ENCODE results near the gene ACSL3. TPM values are rescaled to one million over a fixed set of nuclear protein-coding genes. Genes with fewer than 3 reads are reported as not detected.

The ACSL3 gene
- total RNA-seq, 1 donor from 2014 or later: 144 TPM

GRCh38 chr2:222871291-222871690 lies 10.5 kb downstream of the ACSL3 start:
- FAIRE-seq: no peak
- no peaks in the 10 kb centered on the region for H3K27me3 ChIP-seq (ENCODE audit: insufficient read depth, low read length)
- no peak overlapping the region for H3K9ac ChIP-seq (ENCODE audit: low read length)
- H3K4me3 Mint-ChIP-seq (ENCODE audit: unreplicated experiment): no peak overlapping the region
- no peaks in the 10 kb centered on the region for H3K36me3 ChIP-seq (ENCODE audit: insufficient read depth, low read length)
- H3K27me3 Mint-ChIP-seq (ENCODE audit: low read depth, unreplicated experiment): no peaks in the 10 kb centered on the region
- H3K9me3 Mint-ChIP-seq (ENCODE audit: unreplicated experiment): no peaks in the 10 kb centered on the region
- H3K9me3 ChIP-seq (ENCODE audit: insufficient read depth, low read depth, low read length): no peaks in the 10 kb centered on the region
- no peaks in the 10 kb centered on the region for H3K36me3 Mint-ChIP-seq (ENCODE audit: low read depth, unreplicated experiment)
- H3K4me3 ChIP-seq (ENCODE audit: insufficient read depth, low read depth, low read length): no peak overlapping the region
- no peak overlapping the region for H3K4me2 ChIP-seq (ENCODE audit: low read length)
- H3K4me1 ChIP-seq (ENCODE audit: insufficient read depth, low read length): no peaks in the 10 kb centered on the region
- H3K4me1 Mint-ChIP-seq (ENCODE audit: low read depth, unreplicated experiment): peaks cover 5% of the 10 kb centered on the region
- no peak overlapping the region for H2AFZ ChIP-seq (ENCODE audit: low read depth, low read length)
- no peak overlapping the region for H3K27ac ChIP-seq (ENCODE audit: low read depth, low read length)
- H3K27ac Mint-ChIP-seq (ENCODE audit: unreplicated experiment): no peak overlapping the region
- H3K79me2 ChIP-seq (ENCODE audit: insufficient read depth, low read length): peaks cover 99% of the 10 kb centered on the region
- peaks cover 90% of the 10 kb centered on the region for H4K20me1 ChIP-seq (ENCODE audit: insufficient read depth, low read length)
- no peak for TF ChIP-seq EZH2 (IDR thresholded peaks at IDR 0.05; ENCODE audit: insufficient read depth, low read length)
- no peak for DNase-seq (ENCODE audit: low read depth)

DNA sequence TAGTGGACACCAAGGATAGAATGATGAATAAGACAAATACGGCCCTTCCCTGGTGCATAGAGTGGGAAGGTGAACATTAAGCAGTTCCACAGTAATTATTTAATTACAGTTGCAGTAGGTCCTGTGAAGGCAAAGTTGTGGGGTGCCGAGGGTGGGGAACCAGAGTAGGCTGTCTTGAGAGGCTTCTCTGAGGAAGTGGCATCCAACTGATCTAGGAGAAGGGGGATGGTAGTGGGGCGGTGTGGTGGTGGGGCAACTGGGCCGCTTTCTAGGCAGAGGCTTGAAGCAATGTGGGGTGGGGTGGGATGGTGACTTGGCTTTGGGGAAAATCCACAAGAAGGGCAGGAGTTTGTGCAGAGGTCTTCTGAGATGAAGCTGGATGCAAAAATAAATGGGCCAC lies 11.7 kb downstream of the ACSL3 start:
- no peak for FAIRE-seq
- no peak for TF ChIP-seq EZH2 (IDR thresholded peaks at IDR 0.05; ENCODE audit: insufficient read depth, low read length)
- TF ChIP-seq, protein P1, sequence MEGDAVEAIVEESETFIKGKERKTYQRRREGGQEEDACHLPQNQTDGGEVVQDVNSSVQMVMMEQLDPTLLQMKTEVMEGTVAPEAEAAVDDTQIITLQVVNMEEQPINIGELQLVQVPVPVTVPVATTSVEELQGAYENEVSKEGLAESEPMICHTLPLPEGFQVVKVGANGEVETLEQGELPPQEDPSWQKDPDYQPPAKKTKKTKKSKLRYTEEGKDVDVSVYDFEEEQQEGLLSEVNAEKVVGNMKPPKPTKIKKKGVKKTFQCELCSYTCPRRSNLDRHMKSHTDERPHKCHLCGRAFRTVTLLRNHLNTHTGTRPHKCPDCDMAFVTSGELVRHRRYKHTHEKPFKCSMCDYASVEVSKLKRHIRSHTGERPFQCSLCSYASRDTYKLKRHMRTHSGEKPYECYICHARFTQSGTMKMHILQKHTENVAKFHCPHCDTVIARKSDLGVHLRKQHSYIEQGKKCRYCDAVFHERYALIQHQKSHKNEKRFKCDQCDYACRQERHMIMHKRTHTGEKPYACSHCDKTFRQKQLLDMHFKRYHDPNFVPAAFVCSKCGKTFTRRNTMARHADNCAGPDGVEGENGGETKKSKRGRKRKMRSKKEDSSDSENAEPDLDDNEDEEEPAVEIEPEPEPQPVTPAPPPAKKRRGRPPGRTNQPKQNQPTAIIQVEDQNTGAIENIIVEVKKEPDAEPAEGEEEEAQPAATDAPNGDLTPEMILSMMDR (IDR thresholded peaks at IDR 0.05; ENCODE audit: insufficient read depth, low read depth, low read length): no peak
- H3K4me3 Mint-ChIP-seq (ENCODE audit: unreplicated experiment): no peak overlapping the region
- no peaks in the 10 kb centered on the region for H3K4me1 ChIP-seq (ENCODE audit: insufficient read depth, low read length)
- no peak overlapping the region for H3K9ac ChIP-seq (ENCODE audit: low read length)
- no peaks in the 10 kb centered on the region for H3K27me3 ChIP-seq (ENCODE audit: insufficient read depth, low read length)
- no peak for DNase-seq (ENCODE audit: low read depth)
- no peak overlapping the region for H3K4me2 ChIP-seq (ENCODE audit: low read length)
- H3K27ac Mint-ChIP-seq (ENCODE audit: unreplicated experiment): no peak overlapping the region
- no peaks in the 10 kb centered on the region for H3K36me3 Mint-ChIP-seq (ENCODE audit: low read depth, unreplicated experiment)
- H3K79me2 ChIP-seq (ENCODE audit: insufficient read depth, low read length): peaks cover 100% of the 10 kb centered on the region
- H3K27me3 Mint-ChIP-seq (ENCODE audit: low read depth, unreplicated experiment): no peaks in the 10 kb centered on the region
- H3K27ac ChIP-seq (ENCODE audit: low read depth, low read length): no peak overlapping the region
- no peaks in the 10 kb centered on the region for H3K9me3 ChIP-seq (ENCODE audit: insufficient read depth, low read depth, low read length)
- no peak overlapping the region for H3K4me3 ChIP-seq (ENCODE audit: insufficient read depth, low read depth, low read length)
- H3K4me1 Mint-ChIP-seq (ENCODE audit: low read depth, unreplicated experiment): peaks cover 4% of the 10 kb centered on the region
- H3K36me3 ChIP-seq (ENCODE audit: insufficient read depth, low read length): no peaks in the 10 kb centered on the region
- H4K20me1 ChIP-seq (ENCODE audit: insufficient read depth, low read length): peaks cover 92% of the 10 kb centered on the region
- H3K9me3 Mint-ChIP-seq (ENCODE audit: unreplicated experiment): no peaks in the 10 kb centered on the region
- H2AFZ ChIP-seq (ENCODE audit: low read depth, low read length): no peak overlapping the region

GRCh38 chr2:222875482-222875881 lies 14.6 kb downstream of the ACSL3 start:
- H3K9me3 ChIP-seq (ENCODE audit: insufficient read depth, low read depth, low read length): no peaks in the 10 kb centered on the region
- DNase-seq (ENCODE audit: low read depth): no peak
- H3K4me3 ChIP-seq (ENCODE audit: insufficient read depth, low read depth, low read length): no peak overlapping the region
- H3K36me3 ChIP-seq (ENCODE audit: insufficient read depth, low read length): no peaks in the 10 kb centered on the region
- Mint-ChIP-seq H3K36me3 (ENCODE audit: low read depth, unreplicated experiment) (no peaks in the 10 kb centered on the region), H3K27me3 (ENCODE audit: low read depth, unreplicated experiment) (no peaks in the 10 kb centered on the region), H3K9me3 (ENCODE audit: unreplicated experiment) (no peaks in the 10 kb centered on the region), H3K4me3 (ENCODE audit: unreplicated experiment) (no peak overlapping the region), H3K27ac (ENCODE audit: unreplicated experiment) (no peak overlapping the region), H3K4me1 (ENCODE audit: low read depth, unreplicated experiment) (peaks cover 19% of the 10 kb centered on the region)
- H3K27me3 ChIP-seq (ENCODE audit: insufficient read depth, low read length): no peaks in the 10 kb centered on the region
- no peak for FAIRE-seq
- peaks cover 17% of the 10 kb centered on the region for H3K4me1 ChIP-seq (ENCODE audit: insufficient read depth, low read length)
- H2AFZ ChIP-seq (ENCODE audit: low read depth, low read length): no peak overlapping the region
- H3K4me2 ChIP-seq (ENCODE audit: low read length): no peak overlapping the region
- no peak overlapping the region for H3K27ac ChIP-seq (ENCODE audit: low read depth, low read length)
- TF ChIP-seq, protein P1 (IDR thresholded peaks at IDR 0.05; ENCODE audit: insufficient read depth, low read depth, low read length): no peak
- no peak for TF ChIP-seq EZH2 (IDR thresholded peaks at IDR 0.05; ENCODE audit: insufficient read depth, low read length)
- no peak overlapping the region for H3K9ac ChIP-seq (ENCODE audit: low read length)
- H3K79me2 ChIP-seq (ENCODE audit: insufficient read depth, low read length): peaks cover 98% of the 10 kb centered on the region
- H4K20me1 ChIP-seq (ENCODE audit: insufficient read depth, low read length): peaks cover 92% of the 10 kb centered on the region

All from astrocyte (in vitro differentiated cells and primary cell).